Left lobe of liver (tissue), 2 donors: ENCODE results near the gene NFIC. TPM values are rescaled to one million over a fixed set of nuclear protein-coding genes. Genes with fewer than 3 reads are reported as not detected.
A peak's percentile ranks its signal among the peaks of the same experiment; 100 is the strongest.

ENCODE experiments used
- ATAC-seq: fragments of 200-7000 bp; cut with Tn5 transposase; one replicate; pipeline ENCODE4 v1.9.1; 2020; ENCODE audit warnings: mild to moderate bottlenecking, moderate library complexity
- DNase-seq: peaks from one replicate; pipeline ENCODE4 v3.0.0-alpha.2; 2020; ENCODE audit warnings: low spot score
- total RNA-seq: library from RNA; stranded (reverse); gene quantifications from one replicate; pipeline ENCODE4 v1.2.1, GENCODE V29; 2021
- donor health status: DM: no; HTN: no; CAD: no; lungs with moderate emphysema.
- donor health status: DM: no; HTN: yes; CAD: no.

Gene NFIC
- total RNA-seq, 1 donor from 2014 or later, result 203 TPM

DNA sequence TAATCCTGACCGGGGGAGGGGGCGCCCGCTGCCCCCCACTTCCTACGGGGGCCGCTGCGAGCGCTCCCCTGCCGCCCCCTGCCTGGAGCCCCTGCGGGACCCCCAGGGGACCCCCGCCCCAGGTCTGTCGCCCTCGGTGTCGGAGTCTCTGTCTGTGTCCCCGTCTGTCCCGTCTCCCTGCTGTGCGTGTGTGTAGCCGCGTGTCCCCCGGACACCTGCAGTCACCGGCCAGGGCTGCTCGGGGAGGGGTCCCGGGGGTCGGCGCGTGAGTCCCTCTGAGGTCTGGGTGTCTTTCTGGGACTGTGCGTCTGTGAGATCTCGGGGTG, 7.7 kb upstream of the NFIC start:
- peak; percentile 0 for ATAC-seq
- DNase-seq, result no peak

DNA sequence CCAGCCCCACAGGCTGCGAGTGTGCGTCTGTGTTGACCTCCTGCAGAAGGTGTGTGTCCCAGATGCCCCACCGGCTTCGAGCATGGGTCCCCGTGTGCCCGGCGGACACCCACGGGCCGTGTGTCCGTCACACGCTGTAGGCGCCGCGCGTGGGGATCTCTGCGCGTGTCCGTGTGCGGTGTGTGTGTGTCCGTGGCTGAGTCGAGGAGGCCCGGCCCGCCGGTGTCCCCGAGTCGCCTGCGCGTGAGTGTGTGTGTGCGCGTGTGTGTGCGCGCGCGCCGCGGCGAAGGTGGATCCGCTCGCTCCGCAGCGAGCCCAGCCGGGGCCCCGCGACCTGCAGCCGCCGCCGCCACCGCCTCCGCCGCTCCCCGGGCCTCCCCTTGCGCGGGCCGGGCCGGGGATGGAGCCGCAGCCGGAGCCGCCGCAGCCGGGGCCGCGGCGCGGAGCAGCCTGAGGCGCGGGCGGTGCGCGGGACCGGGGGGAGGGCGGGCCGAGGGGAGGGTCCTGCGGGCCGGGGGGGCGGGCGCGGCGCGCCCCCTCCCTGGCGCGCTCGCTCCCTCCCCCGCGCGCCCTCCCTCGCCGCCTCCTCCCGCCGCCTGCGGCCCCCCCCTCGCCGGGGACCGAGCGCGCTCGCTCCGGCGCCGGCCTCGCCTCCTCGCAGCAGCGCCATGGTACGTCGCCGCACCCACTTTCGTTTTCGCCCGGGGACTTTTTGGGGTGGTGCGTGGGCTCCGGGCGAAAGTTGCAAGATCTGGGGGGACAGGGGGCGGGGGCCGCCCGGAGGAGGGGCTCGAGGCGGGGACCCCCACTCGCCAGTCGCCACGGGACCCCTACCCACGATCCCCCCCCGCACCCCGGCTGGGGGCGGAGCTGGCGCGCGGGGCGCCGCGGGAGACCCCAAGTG, 7.1 kb upstream of the NFIC start:
- DNase-seq, result peak; percentile 83
- ATAC-seq, result peak; percentile 64

DNA sequence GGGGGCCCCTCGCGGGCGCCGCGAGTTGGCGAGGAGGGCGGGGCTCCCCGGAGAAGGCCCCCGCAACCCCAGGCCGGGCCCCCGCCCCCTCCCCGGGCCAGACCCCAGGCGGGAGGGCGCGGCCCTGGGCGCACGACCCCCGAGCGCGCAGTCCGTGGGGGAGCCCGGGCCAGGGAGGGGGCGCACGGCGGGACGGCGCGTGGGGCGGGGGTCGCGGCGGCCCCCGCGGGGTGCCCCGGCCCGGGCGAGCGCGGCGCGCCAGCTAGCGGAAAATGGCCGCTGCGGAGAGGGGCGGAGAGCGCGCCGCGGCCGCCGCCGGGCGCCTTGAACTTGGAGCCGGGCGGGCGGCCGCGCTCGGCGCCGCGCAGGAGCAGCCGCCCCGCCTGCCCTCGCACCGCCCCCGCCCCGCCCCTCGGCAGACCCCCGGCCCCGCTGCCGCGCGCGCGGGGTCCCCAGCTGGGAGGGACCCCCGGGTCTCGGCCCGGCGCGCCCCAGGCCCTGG, 6.4 kb upstream of the NFIC start:
- DNase-seq (no peak), ATAC-seq (no peak)

DNA sequence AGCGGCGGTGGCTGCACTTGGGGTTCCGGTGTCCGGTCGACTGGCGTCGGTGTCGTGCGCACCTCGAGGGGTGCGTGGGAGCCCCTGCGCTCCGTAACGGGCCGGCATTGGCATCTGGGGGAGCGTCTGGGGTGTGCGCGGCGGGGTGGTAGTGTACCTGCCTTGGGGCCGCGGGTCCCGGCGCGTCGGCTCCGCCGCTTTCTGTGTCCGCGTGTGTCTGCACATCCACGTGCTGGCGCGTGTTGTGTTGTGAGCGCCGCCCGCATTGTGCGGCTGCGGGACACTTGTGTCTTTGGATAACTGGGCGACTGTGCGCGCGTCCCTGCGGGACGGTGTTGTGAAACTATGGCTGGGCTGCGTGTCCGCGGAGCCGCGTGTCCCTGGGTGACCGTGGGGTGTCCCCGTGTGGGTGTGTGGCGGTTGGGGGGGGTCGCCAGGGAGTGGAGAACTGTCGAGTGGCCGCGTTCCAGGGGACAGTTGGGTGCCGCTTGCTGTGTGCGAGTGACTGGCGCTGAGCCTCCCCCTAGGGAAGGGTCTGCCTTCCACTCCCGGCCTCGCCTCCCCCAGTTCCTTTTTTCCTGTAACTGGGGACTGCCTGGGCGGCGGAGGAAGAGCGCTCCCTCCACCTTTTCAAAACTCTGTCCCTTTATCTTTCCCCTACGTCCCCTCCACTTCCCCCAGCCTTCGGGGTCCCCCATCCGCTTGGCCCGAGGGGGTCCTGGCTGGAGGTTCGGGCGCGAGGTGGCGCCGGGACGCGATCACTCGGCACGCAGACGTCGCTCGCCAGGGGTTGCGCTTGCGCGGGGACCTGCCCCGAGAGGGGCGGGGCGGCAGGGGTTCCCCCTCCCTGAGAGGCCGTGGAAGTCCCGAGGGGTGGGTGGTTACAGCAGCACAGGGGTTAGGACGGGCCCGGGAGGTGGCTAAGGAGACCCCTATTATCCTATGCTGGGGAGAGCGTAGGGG, 5.7 kb upstream of the NFIC start:
- ATAC-seq (peak; percentile 63), DNase-seq (peak; percentile 88)

DNA sequence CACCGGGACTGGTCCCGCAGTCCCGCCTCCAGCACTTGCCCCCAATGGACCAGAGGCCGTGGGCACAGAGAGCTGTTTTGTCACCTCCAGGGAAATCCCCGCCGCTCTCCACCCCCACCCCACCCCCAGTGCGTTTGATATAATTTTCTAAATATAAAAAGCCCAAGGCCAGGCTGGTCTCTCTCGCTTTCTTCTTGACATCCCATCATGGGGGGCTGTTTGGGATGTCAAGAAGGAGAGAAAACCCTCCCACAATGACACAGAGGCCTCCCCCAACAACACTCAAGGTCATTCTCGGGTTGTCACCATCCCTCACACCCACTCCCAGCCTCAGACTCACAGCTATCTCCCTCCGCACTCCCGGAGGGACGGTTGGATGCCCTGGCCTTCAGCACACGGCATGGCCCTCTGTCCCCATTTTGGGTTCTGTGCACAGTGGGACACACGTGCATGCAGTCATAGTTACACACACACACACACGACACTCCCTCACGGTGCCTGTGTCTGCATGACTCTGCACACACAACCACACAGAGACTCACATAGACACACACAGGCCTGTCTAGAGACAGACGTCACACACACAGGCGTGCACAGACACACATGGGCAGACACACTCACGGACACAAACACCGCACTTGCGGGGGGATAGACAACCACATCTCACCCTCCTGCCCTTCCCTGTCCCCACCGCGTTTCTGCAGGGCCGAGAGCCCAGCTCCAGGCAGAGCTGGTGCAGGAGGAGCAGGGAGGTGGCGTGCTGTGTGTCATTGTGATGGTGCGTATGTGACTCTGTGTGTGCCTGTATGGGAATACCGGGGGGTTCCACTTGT, 4.8 kb upstream of the NFIC start:
- DNase-seq (no peak), ATAC-seq (no peak)

GRCh38 chr19:3362217-3362906, 4.0 kb upstream of the NFIC start:
- DNase-seq (no peak), ATAC-seq (no peak)

DNA sequence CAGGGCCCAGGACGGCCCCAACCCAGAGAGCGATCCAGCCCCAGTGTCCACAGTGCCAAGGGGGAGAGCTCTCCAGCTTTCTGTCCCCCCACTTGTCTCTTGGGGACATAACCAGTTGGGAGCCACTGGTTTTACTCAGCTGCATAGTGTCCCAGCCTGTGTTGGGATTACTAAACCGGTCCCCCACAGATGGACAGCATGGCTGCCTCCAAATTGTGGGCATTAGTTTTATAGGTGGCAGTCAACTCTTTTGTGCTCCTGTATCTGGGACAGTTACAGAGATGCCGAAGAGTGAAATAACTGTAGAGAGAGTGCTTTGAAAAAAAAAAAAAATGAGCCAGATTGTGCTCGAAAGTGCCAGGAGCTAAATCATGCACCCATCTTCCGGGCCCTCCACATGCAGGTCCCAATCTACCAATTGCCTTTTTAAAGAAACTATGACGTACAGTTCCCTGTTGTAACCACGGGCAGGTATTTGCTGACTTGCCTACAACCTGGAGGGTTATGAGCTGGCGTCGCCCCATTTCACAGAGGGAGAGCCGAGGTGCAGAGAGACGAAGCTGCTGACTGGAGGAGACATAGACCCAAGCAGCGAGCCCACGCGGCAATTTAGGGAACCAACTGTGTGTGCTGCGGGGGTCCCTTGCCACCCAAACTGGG, 2.4 kb upstream of the NFIC start:
- DNase-seq, result no peak

DNA sequence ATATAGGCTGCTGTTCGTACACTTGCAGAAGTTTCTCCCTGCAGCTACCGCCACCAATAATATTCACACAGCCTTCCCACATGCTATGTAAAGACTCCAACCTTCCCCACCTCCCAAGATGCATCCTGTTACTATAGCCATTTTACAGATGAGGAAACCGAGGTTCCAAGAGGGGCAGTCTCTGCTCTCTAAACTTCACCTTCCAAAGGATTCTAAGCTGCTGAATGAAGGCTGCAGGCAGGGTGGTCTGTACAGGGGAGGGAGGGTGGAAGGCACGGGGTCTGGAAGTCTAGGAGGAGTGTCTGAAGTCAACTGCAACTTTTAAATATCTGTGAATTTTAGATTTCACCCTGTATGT, 1.9 kb upstream of the NFIC start:
- ATAC-seq, result no peak

More for the DNA sequence above, 2.4 kb upstream of the NFIC start:
- ATAC-seq, result no peak

DNA sequence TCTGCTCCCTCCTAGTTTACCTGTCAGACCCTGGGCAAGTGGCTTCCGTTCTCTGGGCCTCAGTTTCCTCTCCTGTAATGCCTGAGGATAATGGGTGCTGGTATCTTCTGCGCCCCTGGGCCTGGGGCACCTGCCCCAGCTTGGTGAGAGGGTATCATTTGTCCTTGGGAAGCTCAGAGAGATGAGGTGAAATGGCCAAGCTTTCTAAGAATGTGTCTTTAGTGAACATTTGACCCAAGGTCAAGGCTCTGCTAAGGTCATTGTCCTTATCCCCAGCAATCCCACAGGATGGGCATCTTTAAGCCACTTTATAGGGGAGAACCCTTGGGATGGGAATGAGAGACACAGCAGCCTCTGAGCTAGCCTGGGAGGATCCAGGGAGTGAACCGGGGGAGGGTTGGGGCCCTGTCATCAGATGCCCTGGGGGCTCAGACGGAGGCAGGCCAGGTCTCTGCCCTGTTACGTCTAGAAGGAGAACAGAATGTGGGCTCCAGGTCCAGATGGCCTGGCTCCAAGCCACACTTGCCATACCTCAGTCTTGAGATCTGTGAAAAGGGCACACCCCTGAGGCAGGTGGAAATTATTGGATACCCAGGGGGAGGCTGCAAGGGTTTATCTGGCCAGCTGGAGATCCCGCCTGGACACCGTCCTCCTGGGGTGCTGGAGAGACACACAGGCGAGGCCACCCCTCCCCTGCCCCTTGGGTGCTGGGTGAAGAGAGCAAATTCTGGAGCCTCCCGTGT, 1.1 kb upstream of the NFIC start:
- DNase-seq, result peak; percentile 55
- ATAC-seq, result no peak

More for the DNA sequence above, 1.9 kb upstream of the NFIC start:
- DNase-seq, result no peak

- peak; percentile 85 for DNase-seq
Measured at GRCh38 chr19:3366753-3367627, 607 bp downstream of the NFIC start.

DNA sequence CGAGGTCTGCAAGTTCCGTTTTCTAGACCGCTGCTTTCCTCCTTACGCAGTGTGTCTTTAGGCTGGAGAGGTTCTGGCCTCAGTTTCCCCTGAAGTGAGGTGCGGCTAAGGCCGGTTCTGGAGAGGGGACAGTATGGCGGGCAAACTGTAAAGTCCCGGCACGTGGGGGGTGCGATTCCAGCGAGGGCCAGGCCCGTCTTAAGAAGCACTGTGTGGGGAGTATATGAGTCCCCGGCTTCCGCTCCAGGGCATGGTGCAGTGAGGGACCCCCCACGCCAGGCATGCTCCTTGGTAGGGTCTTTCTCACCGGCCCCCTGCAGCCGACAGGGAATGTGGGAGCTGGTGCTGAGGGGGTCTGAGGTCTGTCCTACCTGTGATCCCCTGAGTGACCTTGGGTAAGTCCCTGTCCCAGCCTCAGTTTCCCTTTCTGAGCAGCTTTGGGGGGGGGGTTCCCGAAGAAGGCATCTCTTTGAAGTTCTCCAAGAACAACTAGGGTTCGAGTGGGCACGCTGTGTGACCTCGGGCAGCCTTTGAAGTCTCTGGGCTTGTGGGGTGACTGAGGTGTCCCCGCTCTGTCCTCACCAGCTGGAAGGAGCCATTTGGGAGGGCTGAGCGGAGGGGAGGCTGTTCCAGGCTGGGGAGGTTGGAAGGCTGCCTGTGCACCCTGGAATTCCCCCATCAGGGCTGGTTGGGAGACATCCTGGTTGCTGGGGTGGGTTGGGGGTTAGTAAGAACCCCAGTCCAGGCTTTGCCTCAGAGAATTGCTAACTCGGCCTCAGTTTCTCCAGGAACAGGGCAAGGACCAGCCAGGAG, 1.5 kb downstream of the NFIC start:
- DNase-seq (no peak), ATAC-seq (no peak)

More at GRCh38 chr19:3366753-3367627, 607 bp downstream of the NFIC start:
- peak; percentile 49 for ATAC-seq

GRCh38 chr19:3368441-3368795, 2.0 kb downstream of the NFIC start:
- no peak for ATAC-seq
- DNase-seq, result no peak

- DNase-seq, result no peak
Measured at GRCh38 chr19:3368848-3369336, 2.5 kb downstream of the NFIC start.

GRCh38 chr19:3369337-3370213, 3.2 kb downstream of the NFIC start:
- ATAC-seq (peak; percentile 11), DNase-seq (peak; percentile 68)

More at GRCh38 chr19:3368848-3369336, 2.5 kb downstream of the NFIC start:
- ATAC-seq, result no peak

- peak; percentile 0 for ATAC-seq
- DNase-seq, result no peak
Measured at GRCh38 chr19:3370214-3370720, 3.9 kb downstream of the NFIC start.
